Activated T-helper 2 cell treated with anti-CD3 and anti-CD28 coated beads, Interferon-gamma antibody, Interleukin-2, Interleukin-4, amounts not matched to agents 10 μg/mL and 5 μg/mL and 100 μg/mL, durations not matched to agents 14 hours and 24 hours and 36 hours (primary cell): ENCODE results near the gene ESM1. TPM values are rescaled to one million over a fixed set of nuclear protein-coding genes. Genes with fewer than 3 reads are reported as not detected.

Experiments
- DNase-seq: peaks from one replicate; pipeline ENCODE4 v3.0.0; 2021; ENCODE audit warnings: low spot score
- H3K27ac Mint-ChIP-seq: one replicate; pipeline ENCODE4 v1.8.0; 2021; ENCODE audit warnings: mixed read lengths
- H3K27me3 Mint-ChIP-seq: one replicate; pipeline ENCODE4 v1.8.0; 2021; ENCODE audit warnings: low read depth, mixed read lengths
- H3K36me3 Mint-ChIP-seq: one replicate; pipeline ENCODE4 v1.8.0; 2021; ENCODE audit warnings: low read depth, mixed read lengths
- H3K4me1 Mint-ChIP-seq: one replicate; pipeline ENCODE4 v1.8.0; 2021; ENCODE audit warnings: low read depth, mixed read lengths
- H3K4me3 Mint-ChIP-seq: one replicate; pipeline ENCODE4 v1.8.0; 2021; ENCODE audit warnings: low read depth, mild to moderate bottlenecking, moderate library complexity, mixed read lengths
- H3K9me3 Mint-ChIP-seq: one replicate; pipeline ENCODE4 v1.8.0; 2021; ENCODE audit warnings: mixed read lengths
- intact Hi-C: fragments of 100-400 bp; cut with micrococcal nuclease; formaldehyde crosslinking; loops from one replicate; pipeline ENCODE4 v1.15.1; 2023
- total RNA-seq: library from RNA; stranded (reverse); gene quantifications from 2 replicates; pipeline ENCODE4 v1.2.3, GENCODE V29; 2022

ESM1 gene
- total RNA-seq, 1 donor from 2014 or later, result 0.37 TPM

DNA sequence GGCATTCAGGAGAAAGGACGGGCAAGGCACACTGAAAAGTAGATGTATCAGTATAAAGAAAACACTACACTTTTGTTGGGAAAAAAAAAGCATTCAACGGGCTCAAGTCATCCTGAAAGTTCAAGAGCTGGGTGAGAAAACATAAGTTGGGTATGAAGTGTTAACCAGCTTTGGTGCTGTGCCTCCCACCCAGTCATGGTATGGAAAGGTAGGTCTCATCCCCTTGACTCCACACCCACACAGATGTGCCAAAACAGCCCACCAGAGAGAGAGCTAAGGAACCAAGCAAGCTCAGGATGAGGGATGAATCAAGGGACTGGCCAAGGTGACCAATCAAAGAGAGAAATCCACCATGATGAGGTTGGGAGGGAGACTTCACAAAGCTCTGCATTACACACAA is 54.7 kb downstream of the ESM1 start:
- Mint-ChIP-seq H3K9me3 (peaks cover 13% of the 10 kb centered on the region), H3K4me3 (no peak overlapping the region), H3K27ac (no peak overlapping the region), H3K36me3 (peaks cover 9% of the 10 kb centered on the region), H3K27me3 (peaks cover 11% of the 10 kb centered on the region), H3K4me1 (peaks cover 21% of the 10 kb centered on the region)
- intact Hi-C loops, result no loop called here
- no peak for DNase-seq

Other genes starting within 250 kb of the ESM1 start
- gene GZMK, start 38.7 kb upstream of the ESM1 start, total RNA-seq, result 0.23 and 0.55 TPM in 2 replicates
- gene GZMA, start 117.1 kb upstream of the ESM1 start, total RNA-seq, result 95.1 and 96.9 TPM in 2 replicates
- not detected in 2 replicates for gene GPX8, start 174.6 kb upstream of the ESM1 start, total RNA-seq
- gene CDC20B, start 187.6 kb upstream of the ESM1 start, total RNA-seq, result 0.18 TPM in 1 of 2 replicates, not detected in the other
- gene MCIDAS, start 241.7 kb upstream of the ESM1 start, total RNA-seq, result not detected in 2 replicates
- gene CCNO, start 248.0 kb upstream of the ESM1 start, total RNA-seq, result 0.27 TPM in 1 of 2 replicates, not detected in the other